Measurements from ENCODE around the gene FTCD.
"Not testable (repeated sequence)": the region's sequence is repeated elsewhere in the genome, so short reads cannot be mapped to it uniquely, and the experiment has no call there.

FTCD gene

DNA sequence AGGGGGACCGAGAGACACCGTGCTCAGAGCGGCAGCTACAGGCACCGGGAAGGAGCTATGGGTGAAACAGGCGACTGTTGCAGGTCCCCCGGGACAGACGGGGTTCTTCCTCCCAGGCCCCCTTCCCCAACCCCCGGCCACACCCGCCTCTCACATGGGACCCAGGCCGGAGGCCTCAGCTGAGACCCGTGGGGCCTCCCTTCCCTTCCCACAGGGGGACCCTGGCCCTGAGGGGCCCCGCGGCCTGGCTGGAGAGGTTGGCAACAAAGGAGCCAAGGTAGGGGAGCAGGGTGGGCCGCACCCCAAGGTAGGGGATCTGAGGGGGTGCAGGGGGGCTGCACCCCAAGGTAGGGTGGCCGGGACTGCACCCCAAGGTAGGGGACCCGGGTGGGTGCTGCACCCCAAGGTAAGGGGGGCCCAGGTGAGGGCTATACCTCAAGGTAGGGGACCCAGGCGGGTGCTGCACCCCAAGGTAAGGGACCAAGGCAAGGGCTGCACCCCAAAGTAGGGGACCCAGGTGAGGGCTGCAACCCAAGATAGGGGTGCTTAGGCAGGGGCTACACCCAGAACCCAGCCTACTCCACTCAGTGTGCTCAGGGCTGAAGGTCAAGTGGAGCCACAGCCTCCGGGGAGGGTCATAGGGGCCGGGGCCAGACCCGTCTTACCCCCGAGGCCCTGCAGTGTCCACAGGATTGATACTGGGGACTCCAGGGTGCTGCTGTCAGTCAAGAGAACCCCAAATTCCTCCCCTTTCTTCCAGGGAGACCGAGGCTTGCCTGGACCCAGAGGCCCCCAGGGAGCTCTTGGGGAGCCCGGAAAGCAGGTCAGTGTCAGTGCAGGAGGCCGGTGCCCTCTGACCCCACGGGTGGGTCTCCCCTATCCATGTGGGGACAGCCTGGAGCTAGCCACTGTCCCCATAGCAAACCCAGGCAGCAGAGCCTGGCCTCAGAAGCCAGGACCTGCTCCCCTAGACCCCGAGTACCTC lies 34.8 kb downstream of the FTCD start:
- DNase-seq, result no peak

DNA sequence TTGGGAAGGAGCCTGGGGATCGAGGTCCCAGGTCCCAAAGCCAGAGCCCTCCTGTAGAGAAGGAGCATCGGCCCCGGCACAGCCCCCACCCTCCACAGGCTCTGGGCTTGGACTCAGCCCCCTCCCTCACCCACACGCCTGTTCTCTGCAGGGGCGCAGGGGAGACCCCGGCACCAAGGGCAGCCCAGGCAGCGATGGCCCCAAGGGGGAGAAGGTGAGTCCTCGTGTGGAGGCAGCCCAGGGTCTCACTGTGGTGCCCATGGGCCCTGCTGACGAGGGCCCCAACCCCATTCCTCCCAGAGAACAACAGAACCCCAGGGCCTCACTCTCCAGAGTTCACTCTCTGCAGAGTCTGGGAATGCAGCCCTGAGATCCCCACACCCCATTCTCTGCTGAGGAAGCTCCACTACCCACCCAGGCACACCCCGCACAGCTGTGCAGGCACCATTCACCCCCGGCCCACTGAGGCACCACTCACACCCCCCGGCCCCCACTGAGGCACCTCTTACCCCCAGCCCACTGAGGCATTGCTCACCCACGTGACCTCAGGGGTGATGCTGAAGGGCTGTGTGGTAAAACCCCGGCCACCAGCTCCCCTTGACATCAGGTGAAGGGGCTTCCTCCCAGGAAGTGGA lies 35.6 kb downstream of the FTCD start:
- no peak for DNase-seq

DNA sequence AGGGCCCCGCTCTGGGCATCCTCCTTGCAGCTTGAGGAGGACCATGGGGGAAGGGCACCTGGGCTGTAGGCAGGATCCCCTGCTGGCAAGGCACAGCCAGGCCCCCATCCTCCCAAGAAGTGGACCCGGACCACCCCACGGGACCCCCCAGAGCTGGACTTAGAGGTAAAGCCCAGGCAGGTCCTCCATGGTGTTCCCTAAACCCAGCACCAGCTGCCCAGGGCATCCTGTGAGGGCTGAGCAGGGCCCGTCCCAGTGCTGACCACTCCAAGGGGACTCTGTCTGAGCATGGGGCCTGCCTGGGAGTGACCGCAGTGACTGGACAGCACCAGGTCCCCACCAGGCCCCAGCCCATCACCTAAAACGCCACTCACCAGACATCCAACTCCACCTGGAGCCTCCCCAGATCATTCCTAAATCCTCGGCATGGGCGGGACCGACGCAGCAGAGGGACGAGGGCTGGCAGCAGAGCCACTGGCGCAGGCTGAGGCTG lies 36.2 kb downstream of the FTCD start:
- no peak for DNase-seq

DNA sequence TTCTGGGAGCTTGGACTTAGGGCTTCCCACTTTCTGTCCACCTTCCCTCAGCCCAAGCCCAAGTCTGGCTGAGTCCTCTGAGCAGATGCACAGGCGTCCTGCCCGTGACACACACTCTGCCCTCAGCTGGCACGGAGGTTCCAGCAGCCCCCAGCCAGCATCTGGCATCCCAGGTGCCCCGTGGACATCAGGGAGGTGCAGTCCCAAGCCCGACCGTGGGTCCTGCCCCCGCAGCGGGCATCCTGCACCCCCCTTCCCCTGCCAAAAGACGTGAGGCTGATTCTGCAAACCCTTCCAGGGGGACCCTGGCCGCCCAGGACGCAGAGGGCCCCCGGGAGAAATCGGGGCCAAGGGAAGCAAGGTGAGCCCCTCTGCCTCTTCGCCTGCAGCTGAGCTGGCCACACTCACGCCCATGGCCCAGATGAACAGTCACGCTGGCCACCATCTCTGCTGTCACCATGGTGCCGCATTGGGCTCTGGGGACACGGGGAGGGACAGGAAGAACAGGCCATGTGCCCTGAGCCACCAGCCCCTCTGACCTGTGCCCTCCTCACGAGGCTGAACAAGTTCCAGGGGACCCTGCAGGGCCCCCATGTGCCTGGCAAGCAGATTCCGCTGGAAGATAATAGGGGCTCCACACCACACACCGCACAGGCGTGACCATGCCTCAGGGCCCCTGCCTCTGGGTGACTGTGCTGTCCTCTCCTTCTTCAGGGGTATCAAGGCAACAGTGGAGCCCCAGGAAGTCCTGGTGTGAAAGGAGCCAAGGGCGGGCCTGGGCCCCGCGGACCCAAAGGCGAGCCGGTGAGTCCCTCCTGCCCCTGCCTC lies 36.8 kb downstream of the FTCD start:
- DNase-seq, result no peak

DNA sequence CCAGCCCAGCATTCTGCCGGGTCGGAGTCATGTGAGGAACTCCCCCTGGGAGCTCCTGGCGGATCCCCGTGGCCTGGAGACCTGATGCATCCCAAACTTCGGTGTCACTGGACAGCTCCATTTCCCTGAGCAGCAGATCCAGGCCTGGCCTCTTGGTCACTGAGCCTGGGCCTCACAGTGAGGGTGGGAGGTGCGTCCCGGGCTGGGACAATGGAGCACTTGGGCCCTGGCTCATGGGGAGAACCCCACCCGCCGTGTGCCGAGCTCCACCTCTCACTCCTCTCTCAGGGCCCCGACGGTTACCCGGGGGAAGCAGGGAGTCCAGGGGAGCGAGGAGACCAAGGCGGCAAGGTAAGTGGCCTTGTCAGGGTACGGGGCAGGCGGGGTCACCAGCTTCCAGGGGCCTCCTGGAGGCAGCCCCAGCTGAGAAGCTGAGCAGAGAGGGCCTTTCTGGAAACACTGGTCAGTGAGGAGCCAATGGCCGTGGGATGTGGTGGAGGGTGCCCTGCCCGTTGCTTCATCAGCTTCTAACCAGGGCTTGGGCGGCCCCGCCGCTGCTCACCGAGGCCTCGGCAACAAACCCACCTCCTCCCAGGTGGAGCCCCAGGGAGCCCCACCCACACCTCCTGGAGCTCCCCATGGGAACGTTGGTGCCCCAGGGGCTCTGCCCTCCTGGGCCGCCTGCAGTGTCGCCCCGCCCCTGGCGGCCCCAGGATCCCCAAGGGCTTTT lies 37.6 kb downstream of the FTCD start:
- DNase-seq, result no peak

DNA sequence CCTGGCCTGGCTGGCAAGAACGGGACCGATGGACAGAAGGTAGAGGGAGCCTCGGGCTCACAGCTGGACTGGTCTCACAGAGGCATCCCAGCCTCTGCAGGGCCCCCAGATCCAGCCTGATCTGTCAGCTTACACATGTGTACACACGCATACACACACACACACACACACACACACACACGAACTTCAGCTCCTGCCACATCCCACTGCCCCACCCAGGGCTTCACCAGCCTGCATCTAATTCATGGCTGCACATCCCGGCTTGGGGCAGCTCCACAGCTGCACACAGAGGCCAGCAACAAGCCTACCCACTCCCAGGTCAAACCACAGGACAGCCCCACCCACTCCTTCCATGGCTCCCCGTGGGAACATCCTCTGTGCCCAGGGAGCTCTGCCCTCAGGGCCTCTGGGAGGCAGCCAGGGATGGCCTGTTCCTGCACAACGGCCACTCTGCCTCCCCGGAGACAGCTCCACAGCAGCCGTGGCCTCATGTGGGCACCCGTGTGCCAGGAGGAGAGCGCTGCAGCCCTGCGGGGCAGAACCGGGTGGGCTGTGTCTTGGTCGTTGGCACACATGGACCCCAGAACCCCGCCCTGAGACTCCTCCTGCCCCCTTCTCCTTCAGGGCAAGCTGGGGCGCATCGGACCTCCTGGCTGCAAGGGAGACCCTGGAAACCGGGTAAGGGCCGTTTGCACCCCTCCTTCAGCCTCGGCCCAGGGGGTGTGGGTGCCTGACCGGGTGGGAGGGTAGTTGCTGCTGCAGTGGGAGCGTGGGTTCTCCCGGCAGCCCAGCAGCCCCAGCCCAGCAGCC lies 38.4 kb downstream of the FTCD start:
- no peak for DNase-seq

DNA sequence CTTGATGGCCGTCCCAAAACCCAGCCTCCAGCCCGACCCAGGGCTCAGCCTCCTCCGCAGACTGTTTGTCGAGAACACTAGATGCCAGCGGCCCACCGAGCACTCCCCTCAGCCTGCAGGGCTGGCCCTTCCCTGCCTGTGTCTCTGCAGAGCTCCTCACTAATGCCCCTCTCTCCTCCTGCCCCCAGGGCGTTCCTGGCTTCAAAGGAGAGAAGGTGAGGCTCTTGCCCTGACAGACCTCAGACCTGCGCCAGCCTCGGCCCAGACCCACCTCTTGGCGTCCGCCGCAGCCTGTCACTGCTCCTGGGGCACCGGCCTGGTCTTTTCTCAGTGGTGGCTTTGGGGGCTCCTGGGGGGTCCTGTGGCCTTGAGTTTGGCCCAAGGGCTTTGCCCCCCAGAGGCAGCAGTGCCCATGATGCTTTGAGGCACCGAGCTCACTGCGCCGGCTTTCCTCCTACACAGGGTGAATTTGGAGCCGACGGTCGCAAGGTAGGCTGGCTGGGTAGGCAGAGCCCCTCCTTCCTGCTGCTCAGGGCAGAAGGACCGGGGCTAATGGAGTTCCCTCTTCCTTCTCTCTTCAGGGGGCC lies 39.1 kb downstream of the FTCD start:
- no peak for DNase-seq

DNA sequence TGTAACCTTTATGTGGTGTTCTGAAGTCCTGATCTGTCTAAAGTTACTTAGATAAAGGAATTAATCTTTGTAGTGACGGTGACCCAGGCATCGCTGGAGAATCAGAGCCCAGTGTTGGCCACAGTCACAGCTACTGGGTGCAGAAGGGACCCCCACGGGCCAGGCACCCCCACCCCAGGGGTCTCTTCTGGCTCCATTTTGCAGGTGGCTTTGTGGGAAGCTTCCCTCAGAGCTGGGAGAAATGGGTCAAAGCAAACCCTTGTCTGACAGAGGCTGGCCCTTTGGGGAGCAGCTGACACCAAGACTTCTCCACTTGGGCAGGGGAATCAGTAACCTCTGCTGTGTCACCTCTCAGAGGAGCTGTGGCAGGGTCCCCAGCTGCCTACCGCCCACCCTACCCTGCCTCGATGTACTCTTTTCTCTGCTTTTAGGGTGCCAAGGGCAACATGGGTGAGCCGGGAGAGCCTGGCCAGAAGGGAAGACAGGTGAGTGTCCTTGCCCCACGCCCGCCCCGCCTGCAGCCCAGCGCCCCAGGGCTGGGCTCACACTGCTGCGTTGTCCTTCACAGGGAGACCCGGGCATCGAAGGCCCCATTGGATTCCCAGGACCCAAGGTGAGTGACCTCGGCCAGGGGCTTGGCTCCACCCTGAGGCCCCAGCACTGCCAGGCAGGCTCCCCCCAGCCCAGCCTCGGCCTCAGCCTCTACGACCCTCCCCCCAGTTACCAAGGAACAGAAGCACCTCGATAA lies 39.8 kb downstream of the FTCD start:
- no peak for DNase-seq

DNA sequence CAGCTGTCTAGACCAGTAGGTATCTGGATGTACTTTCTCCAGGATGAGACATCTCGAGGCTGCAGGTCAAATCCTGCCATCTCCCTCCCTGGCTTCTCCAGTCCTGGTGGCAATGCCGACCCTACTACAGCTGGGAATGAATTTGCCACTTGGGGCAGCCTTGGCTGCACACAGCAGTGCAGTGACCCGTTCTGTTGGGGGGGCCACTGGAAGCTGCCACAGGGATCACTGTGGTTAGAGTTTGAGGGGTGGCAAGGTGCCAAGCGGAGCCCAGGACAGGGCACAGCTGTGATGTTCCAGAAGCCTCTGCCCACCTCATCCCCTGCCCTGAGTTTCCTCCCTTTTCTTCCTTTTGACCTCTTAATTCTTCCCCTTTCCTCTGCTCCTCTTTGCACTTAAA lies 40.4 kb downstream of the FTCD start:
- no peak for DNase-seq

DNA sequence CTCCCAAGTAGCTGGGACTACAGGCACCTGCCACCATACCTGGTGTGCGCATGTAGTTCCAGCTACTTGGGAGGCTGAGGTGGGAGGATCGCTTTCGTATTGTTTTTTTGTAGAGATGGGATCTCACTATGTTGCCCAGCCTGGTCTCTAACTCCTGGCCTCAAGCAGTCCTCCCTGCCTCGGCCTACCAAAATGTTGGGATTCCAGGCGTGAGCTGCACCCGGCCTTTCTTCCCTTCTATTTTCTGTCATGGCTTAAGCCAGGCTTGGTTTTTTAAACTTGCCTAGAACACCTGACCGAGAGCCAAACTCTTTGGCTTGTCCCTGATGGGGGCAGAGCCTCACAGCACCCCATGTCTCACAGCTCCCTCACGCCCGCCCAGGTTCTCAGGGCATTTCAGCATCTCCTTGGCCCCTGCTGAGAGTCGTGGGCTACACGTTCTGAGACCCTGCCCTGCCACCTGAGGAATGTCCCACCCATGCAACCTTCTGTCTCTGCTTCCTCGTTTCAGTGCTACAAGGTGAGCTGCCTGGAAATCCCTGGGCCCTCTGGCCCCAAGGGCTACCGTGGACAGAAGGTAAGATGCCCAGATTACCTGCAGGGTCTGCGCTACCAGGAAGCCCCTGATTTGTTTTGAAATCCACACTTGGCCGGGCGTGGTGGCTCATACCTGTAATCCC lies 41.7 kb downstream of the FTCD start:
- no peak for DNase-seq

DNA sequence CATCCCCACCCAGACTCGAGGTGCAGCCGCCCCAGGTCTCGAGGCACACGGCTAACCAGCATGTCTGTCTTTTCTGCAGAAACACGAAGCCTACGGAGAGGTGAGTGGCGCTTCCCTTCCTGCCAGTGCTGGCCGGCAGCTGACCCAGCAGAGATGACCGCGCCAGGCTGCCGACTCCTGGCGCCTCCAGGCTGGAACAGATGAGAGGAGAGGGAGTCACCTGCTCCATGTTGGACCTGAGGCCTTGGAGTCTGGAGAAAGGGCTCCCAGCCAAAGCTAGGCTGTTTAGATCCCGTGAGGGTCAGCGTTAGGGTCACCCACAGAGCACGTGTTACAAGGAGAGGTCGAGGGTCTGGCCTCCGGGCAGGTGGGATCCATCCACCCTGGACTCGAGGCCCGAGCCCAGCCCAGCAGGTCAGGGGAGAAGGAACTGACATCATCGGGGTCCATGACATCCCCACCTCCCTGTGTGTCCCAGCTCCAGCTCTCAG lies 42.6 kb downstream of the FTCD start:
- no peak for DNase-seq

DNA sequence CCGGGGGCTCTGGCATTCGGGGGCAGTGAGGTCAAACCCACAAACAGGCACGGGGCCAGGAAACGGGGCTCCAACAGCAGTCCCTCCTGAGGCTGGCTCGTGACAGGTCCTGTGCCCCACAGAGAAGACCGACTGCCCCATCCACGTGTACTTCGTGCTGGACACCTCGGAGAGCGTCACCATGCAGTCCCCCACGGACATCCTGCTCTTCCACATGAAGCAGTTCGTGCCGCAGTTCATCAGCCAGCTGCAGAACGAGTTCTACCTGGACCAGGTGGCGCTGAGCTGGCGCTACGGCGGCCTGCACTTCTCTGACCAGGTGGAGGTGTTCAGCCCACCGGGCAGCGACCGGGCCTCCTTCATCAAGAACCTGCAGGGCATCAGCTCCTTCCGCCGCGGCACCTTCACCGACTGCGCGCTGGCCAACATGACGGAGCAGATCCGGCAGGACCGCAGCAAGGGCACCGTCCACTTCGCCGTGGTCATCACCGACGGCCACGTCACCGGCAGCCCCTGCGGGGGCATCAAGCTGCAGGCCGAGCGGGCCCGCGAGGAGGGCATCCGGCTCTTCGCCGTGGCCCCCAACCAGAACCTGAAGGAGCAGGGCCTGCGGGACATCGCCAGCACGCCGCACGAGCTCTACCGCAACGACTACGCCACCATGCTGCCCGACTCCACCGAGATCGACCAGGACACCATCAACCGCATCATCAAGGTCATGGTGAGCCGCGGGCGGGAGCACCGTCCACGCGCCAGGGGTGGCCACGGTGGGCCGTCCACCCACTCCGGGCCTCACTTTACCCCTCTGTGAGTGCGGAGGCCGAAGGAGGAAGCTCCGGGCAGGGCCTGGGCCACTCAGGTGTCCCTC lies 43.3 kb downstream of the FTCD start:
- no peak for DNase-seq

DNA sequence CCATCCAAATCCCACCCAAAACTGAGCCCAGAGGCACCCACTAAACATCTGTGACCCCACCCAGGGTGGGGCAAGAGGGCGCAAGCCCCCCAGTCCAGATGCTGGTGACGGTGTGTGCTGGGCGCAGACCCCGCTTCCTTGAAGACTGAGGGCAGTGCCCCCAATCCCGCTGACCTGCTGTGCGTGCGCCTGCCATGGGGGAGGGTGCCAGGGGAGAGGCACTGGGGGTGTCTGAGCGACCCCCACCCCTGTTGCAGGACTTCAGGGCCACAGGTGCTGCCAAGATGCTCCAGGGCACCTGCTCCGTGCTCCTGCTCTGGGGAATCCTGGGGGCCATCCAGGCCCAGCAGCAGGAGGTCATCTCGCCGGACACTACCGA lies 44.2 kb downstream of the FTCD start:
- no peak for DNase-seq

DNA sequence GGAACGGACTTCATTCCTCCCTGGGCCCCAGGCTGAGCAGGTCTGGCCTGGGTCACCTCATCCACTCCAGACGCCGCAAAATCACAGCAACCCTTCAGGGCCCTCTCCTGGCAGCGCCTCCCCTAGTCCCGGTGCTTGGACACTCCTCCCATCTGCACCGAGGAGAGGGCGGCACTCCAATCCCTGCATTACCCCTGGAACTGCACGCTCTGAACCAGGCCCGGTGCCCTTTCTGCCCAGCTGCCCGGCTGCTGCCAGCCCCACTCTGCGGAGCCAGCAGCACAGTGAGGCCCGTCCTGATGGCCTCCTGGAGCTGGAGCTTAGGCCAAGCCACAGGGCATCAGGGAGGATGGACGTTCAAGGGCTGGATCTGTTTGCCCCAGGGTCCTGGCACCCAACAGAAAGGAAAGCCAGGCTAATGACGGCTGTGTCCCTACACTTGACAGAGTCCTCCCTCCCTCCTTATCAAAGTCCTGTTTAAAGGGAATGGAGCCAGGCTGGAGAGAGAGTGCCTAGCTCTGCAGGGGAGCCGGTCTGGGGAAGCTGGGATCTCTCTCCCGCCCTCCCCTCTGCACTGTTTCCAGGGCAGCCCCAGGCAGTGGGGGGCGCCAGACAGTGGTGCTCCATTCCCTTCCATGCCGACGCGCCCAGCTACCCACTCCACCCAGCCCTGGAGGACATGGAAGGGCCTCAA lies 44.7 kb downstream of the FTCD start:
- no peak for DNase-seq

DNA sequence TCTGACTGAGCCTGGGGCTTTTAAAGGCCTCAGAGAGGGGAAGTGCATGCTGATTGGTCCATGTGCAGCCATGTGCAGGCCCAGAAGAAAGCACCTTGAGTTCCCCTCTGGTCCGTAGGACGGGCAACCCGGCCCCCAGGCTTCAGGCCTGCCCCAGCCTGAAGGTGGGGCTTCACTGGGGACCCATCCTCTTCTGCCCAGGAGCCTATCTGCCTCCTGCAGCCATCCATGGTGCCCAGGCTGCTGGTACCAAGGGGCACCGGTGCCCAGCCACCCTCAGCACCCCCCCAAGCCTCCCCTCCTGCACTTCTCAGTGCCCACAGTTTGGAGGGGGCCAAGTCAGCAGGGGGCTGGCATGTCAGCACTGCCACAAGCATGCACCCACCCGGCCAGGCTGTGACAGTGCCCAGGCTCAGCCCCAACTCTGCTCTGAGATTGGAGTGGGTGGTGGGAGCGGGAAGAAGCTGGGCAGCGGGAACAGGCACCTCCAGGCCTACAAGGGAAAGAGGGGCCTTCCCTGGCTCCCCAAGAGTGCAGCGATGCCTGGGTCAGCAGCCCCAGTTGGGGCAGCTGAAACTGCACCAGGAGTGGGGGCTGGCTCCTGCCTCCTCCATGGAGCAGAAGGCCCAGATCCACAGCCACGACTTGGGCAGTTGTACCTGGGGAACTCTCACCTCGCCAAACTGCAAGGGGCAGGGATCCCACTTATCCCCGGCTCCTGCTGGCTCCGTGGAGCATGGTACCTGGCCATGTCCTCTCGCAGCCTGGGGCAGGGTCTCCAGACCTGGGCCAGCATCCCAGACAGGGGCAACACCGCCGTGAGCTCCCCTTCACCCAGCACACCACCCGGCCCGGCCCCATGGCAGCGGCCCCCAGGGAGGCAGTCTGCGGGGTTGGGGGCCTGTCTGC lies 45.8 kb downstream of the FTCD start:
- DNase-seq, result no peak

DNA sequence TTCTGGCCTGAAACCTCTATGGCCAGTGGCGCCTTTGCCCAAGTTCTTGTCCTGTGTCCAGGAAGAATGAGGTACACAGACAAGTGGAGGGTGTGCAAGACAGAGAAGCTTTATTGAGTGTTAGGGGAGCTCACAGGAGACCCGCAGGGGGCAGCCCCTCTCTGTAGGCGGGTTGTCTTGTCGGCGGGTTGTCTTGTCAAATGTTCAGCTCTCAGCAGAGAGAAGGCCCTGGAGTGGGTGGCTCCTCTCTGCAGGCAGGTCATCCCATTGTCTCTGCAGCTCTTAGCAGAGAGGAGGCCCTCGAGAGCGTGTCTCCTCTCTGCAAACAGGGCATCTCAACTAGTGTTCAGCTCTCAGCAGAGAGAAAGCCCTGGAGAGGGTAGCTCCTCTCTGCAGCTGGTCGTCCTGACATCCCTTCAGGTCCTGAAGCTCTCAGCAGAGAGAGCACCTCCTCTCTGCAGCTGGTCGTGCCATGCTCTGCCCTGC lies 46.5 kb downstream of the FTCD start:
- no peak for DNase-seq

DNA sequence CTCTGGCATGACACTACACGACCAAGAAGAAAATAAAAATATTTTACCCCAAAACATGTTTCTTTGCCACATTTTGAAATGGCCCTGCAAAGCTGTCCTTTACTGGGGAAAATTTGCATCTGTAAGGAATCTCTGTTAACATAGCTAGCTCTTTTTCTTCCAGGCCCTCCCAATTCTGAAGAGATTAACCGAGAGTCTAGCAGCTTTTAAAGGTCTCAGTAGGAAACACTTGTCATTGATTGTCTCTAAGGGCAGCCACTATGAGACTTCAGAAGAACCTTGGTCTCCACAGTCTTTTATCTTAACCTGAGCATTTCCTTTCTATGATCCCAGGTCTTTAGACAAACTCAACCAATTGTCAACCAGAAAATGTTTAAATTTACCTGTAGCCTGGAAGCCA lies 48.0 kb downstream of the FTCD start:
- DNase-seq, result not testable (repeated sequence)
